Measurements from ENCODE around the gene GSK3B. TPM values are rescaled to one million over a fixed set of nuclear protein-coding genes. Genes with fewer than 3 reads are reported as not detected.
"Not testable (repeated sequence)": the region's sequence is repeated elsewhere in the genome, so short reads cannot be mapped to it uniquely, and the experiment has no call there.

The GSK3B gene
- total RNA-seq, 5 donors from 2014 or later (not counting 1 experiment from before 2014, with no cell fraction given), result 30.5 to 47.9 (median 32.7) TPM

- H3K4me3 ChIP-seq (ENCODE audit: control insufficient read depth in 1 of 2, extremely low read depth in 1 of 2, low read length in 1 of 2); H3K27me3 Mint-ChIP-seq; H3K36me3 ChIP-seq (ENCODE audit: control insufficient read depth in 2 of 2, extremely low read depth in 1 of 2, insufficient read depth in 1 of 2, low read length in 1 of 2); H3K27ac Mint-ChIP-seq; H3K9me3 ChIP-seq; H3K27me3 ChIP-seq (replicated peaks in 1 of 2; ENCODE audit: control insufficient read depth in 2 of 2, extremely low read depth in 1 of 2, insufficient read depth in 2 of 2, low read length in 1 of 2); ATAC-seq (replicated peaks in 1 of 4); H3K27ac ChIP-seq (ENCODE audit: low read length); DNase-seq: not testable (repeated sequence)
- Mint-ChIP-seq H3K9me3 (peaks cover 0 to 13% (median 2%) of the 10 kb centered on the region in 3 donors), H3K4me1 (peaks cover 77 to 85% (median 77%) of the 10 kb centered on the region in 3 donors), H3K36me3 (peaks cover 22% of the 10 kb centered on the region), H3K4me3 (peak overlapping the region in 1 of 3 donors; percentile 59)
- ChIA-PET CTCF (interaction anchor here in 1 of 2 donors (0.9 kb wide), 1 partner anchor 17 kb away, joined by 3 read pairs; no protein-coding TSS in a partner anchor), POLR2A (interaction anchor here in 1 of 2 donors (0.5 kb wide), 1 partner anchor 20 kb away, joined by 5 read pairs; no protein-coding TSS in a partner anchor)
- H3K4me1 ChIP-seq (ENCODE audit: control insufficient read depth in 1 of 2, extremely low read depth in 1 of 2, insufficient read depth in 2 of 2, low read length in 2 of 2), result peaks cover 18 to 27% of the 10 kb centered on the region in 2 experiments
- WGBS (ENCODE audit: insufficient coverage), result no CpG with 5 or more reads among the region's 7 CpGs
Observed at GRCh38 chr3:120053647-120054046, 40.6 kb downstream of the GSK3B start.

- H3K9me3 Mint-ChIP-seq, result peaks cover 0 to 16% (median 2%) of the 10 kb centered on the region in 3 donors
- Histone ChIP-seq H3K36me3 (ENCODE audit: control insufficient read depth in 2 of 2, extremely low read depth in 1 of 2, insufficient read depth in 1 of 2, low read length in 1 of 2) (peaks cover 0 to 5% of the 10 kb centered on the region in 2 donors), H3K27ac (ENCODE audit: low read length) (no peak overlapping the region), H3K27me3 (replicated peaks in 1 of 2; ENCODE audit: control insufficient read depth in 2 of 2, extremely low read depth in 1 of 2, insufficient read depth in 2 of 2, low read length in 1 of 2) (no peaks in the 10 kb centered on the region), H3K4me1 (ENCODE audit: control insufficient read depth in 1 of 2, extremely low read depth in 1 of 2, insufficient read depth in 2 of 2, low read length in 2 of 2) (peaks cover 18 to 27% of the 10 kb centered on the region in 2 experiments), H3K4me3 (ENCODE audit: control insufficient read depth in 1 of 2, extremely low read depth in 1 of 2, low read length in 1 of 2) (no peak overlapping the region), H3K9me3 (no peaks in the 10 kb centered on the region)
- POLR2A ChIA-PET, result interaction anchor here in 1 of 2 donors (1.5 kb wide), 1 partner anchor 43 kb away, joined by 3 read pairs; no protein-coding TSS in a partner anchor
- peak overlapping the region; percentile 10 to 18 for H3K27ac Mint-ChIP-seq
- peak overlapping the region; percentile 3 to 59 (median 10) for H3K4me3 Mint-ChIP-seq
- H3K27me3 Mint-ChIP-seq, result no peaks in the 10 kb centered on the region
- H3K36me3 Mint-ChIP-seq, result peaks cover 25% of the 10 kb centered on the region
- no CpG with 5 or more reads among the region's 3 CpGs for WGBS (ENCODE audit: insufficient coverage)
- CTCF ChIA-PET, result no interaction called here
- ATAC-seq (replicated peaks in 1 of 4) (no peak), DNase-seq (no peak)
- H3K4me1 Mint-ChIP-seq, result peaks cover 82 to 88% (median 87%) of the 10 kb centered on the region in 3 donors
Observed at GRCh38 chr3:120052677-120053076, 41.6 kb downstream of the GSK3B start.

GRCh38 chr3:120052225-120052624 lies 42.0 kb downstream of the GSK3B start:
- peak overlapping the region; percentile 10 to 18 for H3K27ac Mint-ChIP-seq
- Histone ChIP-seq H3K4me3 (ENCODE audit: control insufficient read depth in 1 of 2, extremely low read depth in 1 of 2, low read length in 1 of 2) (no peak overlapping the region), H3K9me3 (peaks cover 3% of the 10 kb centered on the region), H3K27me3 (replicated peaks in 1 of 2; ENCODE audit: control insufficient read depth in 2 of 2, extremely low read depth in 1 of 2, insufficient read depth in 2 of 2, low read length in 1 of 2) (no peaks in the 10 kb centered on the region), H3K4me1 (ENCODE audit: control insufficient read depth in 1 of 2, extremely low read depth in 1 of 2, insufficient read depth in 2 of 2, low read length in 2 of 2) (peaks cover 18 to 27% of the 10 kb centered on the region in 2 experiments), H3K36me3 (ENCODE audit: control insufficient read depth in 2 of 2, extremely low read depth in 1 of 2, insufficient read depth in 1 of 2, low read length in 1 of 2) (peaks cover 0 to 5% of the 10 kb centered on the region in 2 donors), H3K27ac (ENCODE audit: low read length) (no peak overlapping the region)
- WGBS (ENCODE audit: insufficient coverage), result no CpG with 5 or more reads among the region's 2 CpGs
- peak; percentile 37 to 59 (median 55) for ATAC-seq (replicated peaks in 1 of 4)
- peaks cover 84 to 91% (median 88%) of the 10 kb centered on the region in 3 donors for H3K4me1 Mint-ChIP-seq
- H3K9me3 Mint-ChIP-seq, result peaks cover 0 to 21% (median 5%) of the 10 kb centered on the region in 3 donors
- ChIA-PET POLR2A (interaction anchor here in 1 of 2 donors (1.5 kb wide), 1 partner anchor 44 kb away, joined by 3 read pairs; no protein-coding TSS in a partner anchor), CTCF (no interaction called here)
- H3K27me3 Mint-ChIP-seq, result no peaks in the 10 kb centered on the region
- H3K4me3 Mint-ChIP-seq, result peak overlapping the region; percentile 3 to 59 (median 10)
- DNase-seq, result peak in 1 of 35 experiments; percentile 13
- H3K36me3 Mint-ChIP-seq, result peaks cover 30% of the 10 kb centered on the region

- peaks cover 18 to 27% of the 10 kb centered on the region in 2 experiments for H3K4me1 ChIP-seq (ENCODE audit: control insufficient read depth in 1 of 2, extremely low read depth in 1 of 2, insufficient read depth in 2 of 2, low read length in 2 of 2)
- Mint-ChIP-seq H3K4me1 (peaks cover 85 to 96% (median 89%) of the 10 kb centered on the region in 3 donors), H3K36me3 (peaks cover 33% of the 10 kb centered on the region), H3K4me3 (peak overlapping the region in 1 of 3 donors; percentile 22), H3K9me3 (peaks cover 0 to 24% (median 7%) of the 10 kb centered on the region in 3 donors)
- ATAC-seq (replicated peaks in 1 of 4); DNase-seq; H3K27me3 Mint-ChIP-seq; H3K36me3 ChIP-seq (ENCODE audit: control insufficient read depth in 2 of 2, extremely low read depth in 1 of 2, insufficient read depth in 1 of 2, low read length in 1 of 2); H3K9me3 ChIP-seq; H3K27ac Mint-ChIP-seq; H3K27me3 ChIP-seq (replicated peaks in 1 of 2; ENCODE audit: control insufficient read depth in 2 of 2, extremely low read depth in 1 of 2, insufficient read depth in 2 of 2, low read length in 1 of 2); H3K27ac ChIP-seq (ENCODE audit: low read length); H3K4me3 ChIP-seq (ENCODE audit: control insufficient read depth in 1 of 2, extremely low read depth in 1 of 2, low read length in 1 of 2): not testable (repeated sequence)
- ChIA-PET CTCF (interaction anchor here in 1 of 2 donors (0.6 kb wide), 1 partner anchor 134 kb away, joined by 5 read pairs; no protein-coding TSS in a partner anchor), POLR2A (interaction anchor here in 1 of 2 donors (0.7 kb wide), 1 partner anchor 851 kb away, joined by 3 read pairs; no protein-coding TSS in a partner anchor)
- WGBS (ENCODE audit: insufficient coverage), result no CpG with 5 or more reads among the region's 5 CpGs
Observed at GRCh38 chr3:120051570-120051969, 42.7 kb downstream of the GSK3B start.

GRCh38 chr3:120049881-120050539 lies 44.2 kb downstream of the GSK3B start:
- Mint-ChIP-seq H3K27ac (peak overlapping the region; percentile 19 to 53), H3K4me3 (peak overlapping the region in 1 of 3 donors; percentile 55), H3K9me3 (peaks cover 7 to 35% (median 15%) of the 10 kb centered on the region in 3 donors), H3K27me3 (no peaks in the 10 kb centered on the region), H3K4me1 (peaks cover 73 to 83% (median 79%) of the 10 kb centered on the region in 3 donors), H3K36me3 (peaks cover 35% of the 10 kb centered on the region)
- Histone ChIP-seq H3K9me3 (peaks cover 5% of the 10 kb centered on the region), H3K27ac (ENCODE audit: low read length) (no peak overlapping the region), H3K36me3 (ENCODE audit: control insufficient read depth in 2 of 2, extremely low read depth in 1 of 2, insufficient read depth in 1 of 2, low read length in 1 of 2) (peaks cover 0 to 5% of the 10 kb centered on the region in 2 donors), H3K4me3 (ENCODE audit: control insufficient read depth in 1 of 2, extremely low read depth in 1 of 2, low read length in 1 of 2) (no peak overlapping the region), H3K4me1 (ENCODE audit: control insufficient read depth in 1 of 2, extremely low read depth in 1 of 2, insufficient read depth in 2 of 2, low read length in 2 of 2) (peaks cover 18 to 27% of the 10 kb centered on the region in 2 experiments), H3K27me3 (replicated peaks in 1 of 2; ENCODE audit: control insufficient read depth in 2 of 2, extremely low read depth in 1 of 2, insufficient read depth in 2 of 2, low read length in 1 of 2) (no peaks in the 10 kb centered on the region)
- 100% methylated on average over 2 of the region's 4 CpGs for WGBS (ENCODE audit: insufficient coverage)
- ChIA-PET CTCF (no interaction called here), POLR2A (interaction anchor here in 1 of 2 donors (0.5 to 0.7 kb wide), 2 partner anchors 46 to 587 kb away, joined by 3 read pairs; no protein-coding TSS in a partner anchor)
- ATAC-seq (replicated peaks in 1 of 4) (no peak), DNase-seq (no peak)

GRCh38 chr3:120049072-120049471 lies 45.2 kb downstream of the GSK3B start:
- DNase-seq (no peak), ATAC-seq (replicated peaks in 1 of 4) (no peak)
- peaks cover 5% of the 10 kb centered on the region for H3K9me3 ChIP-seq
- H3K4me1 ChIP-seq (ENCODE audit: control insufficient read depth in 1 of 2, extremely low read depth in 1 of 2, insufficient read depth in 2 of 2, low read length in 2 of 2), result peaks cover 18 to 27% of the 10 kb centered on the region in 2 experiments
- no peaks in the 10 kb centered on the region for H3K27me3 Mint-ChIP-seq
- CTCF ChIA-PET, result no interaction called here
- POLR2A ChIA-PET, result interaction anchor here in 1 of 2 donors (0.5 kb wide), 1 partner anchor 586 kb away, joined by 3 read pairs; no protein-coding TSS in a partner anchor
- WGBS (ENCODE audit: insufficient coverage), result 100% methylated on average over 1 of the region's 2 CpGs
- H3K4me3 ChIP-seq (ENCODE audit: control insufficient read depth in 1 of 2, extremely low read depth in 1 of 2, low read length in 1 of 2), result no peak overlapping the region
- H3K36me3 ChIP-seq (ENCODE audit: control insufficient read depth in 2 of 2, extremely low read depth in 1 of 2, insufficient read depth in 1 of 2, low read length in 1 of 2), result no peaks in the 10 kb centered on the region
- H3K27ac ChIP-seq (ENCODE audit: low read length), result no peak overlapping the region
- H3K4me3 Mint-ChIP-seq, result peak overlapping the region in 1 of 3 donors; percentile 24
- H3K9me3 Mint-ChIP-seq, result peaks cover 8 to 36% (median 19%) of the 10 kb centered on the region in 3 donors
- H3K27me3 ChIP-seq (replicated peaks in 1 of 2; ENCODE audit: control insufficient read depth in 2 of 2, extremely low read depth in 1 of 2, insufficient read depth in 2 of 2, low read length in 1 of 2), result no peaks in the 10 kb centered on the region
- H3K27ac Mint-ChIP-seq, result no peak overlapping the region
- H3K4me1 Mint-ChIP-seq, result peaks cover 66 to 77% (median 73%) of the 10 kb centered on the region in 3 donors
- peaks cover 35% of the 10 kb centered on the region for H3K36me3 Mint-ChIP-seq

All from T-cell (primary cell).